H1 (cell line): Measurements from ENCODE around the gene MCEMP1. TPM values are rescaled to one million over a fixed set of nuclear protein-coding genes. Genes with fewer than 3 reads are reported as not detected.

ENCODE experiments used
- CTCF ChIA-PET: fragments of 300-600 bp; sonication (Branson Sonifier 250); formaldehyde crosslinking; loops from one replicate; lab custom pipeline; 2021; ENCODE audit not compliant: partially characterized antibody; lab: Charles Lee
- POLR2A ChIA-PET: fragments of 300-600 bp; sonication (Branson Sonifier 250); formaldehyde crosslinking; loops from one replicate; lab custom pipeline; 2021; ENCODE audit warnings: inconsistent platforms; ENCODE audit not compliant: partially characterized antibody; lab: Charles Lee
- DNase-seq, 2 experiments: peaks; one replicate each; pipeline versions ENCODE4 v3.0.0 to v3.0.0-alpha.2; 2010 to 2022; ENCODE audit warnings: low spot score in 2 of 2, low read depth in 1 of 2, mixed read lengths in 1 of 2
- FAIRE-seq: peaks from 2 replicates; lab custom pipeline; 2011; peaks lifted over from hg19 to GRCh38; lab: Jason Lieb, UNC
- H2AFZ ChIP-seq: 2 replicates; pipeline ENCODE4 v1.8.1; 2012; ENCODE audit warnings: low read length, inconsistent platforms
- H2AK5ac ChIP-seq: 2 replicates; pipeline ENCODE4 v1.6.1; 2013; ENCODE audit warnings: low read depth, low read length
- H2BK120ac ChIP-seq: replicated peaks from 2 replicates; pipeline ENCODE3; 2013; ENCODE audit warnings: low read depth, low read length, inconsistent platforms
- H2BK12ac ChIP-seq: 2 replicates; pipeline ENCODE4 v1.6.1; 2013; ENCODE audit warnings: low read depth, low read length
- H2BK15ac ChIP-seq: 2 replicates; pipeline ENCODE4 v1.6.1; 2013; ENCODE audit warnings: low read length
- H2BK20ac ChIP-seq: 2 replicates; pipeline ENCODE4 v1.6.1; 2013; ENCODE audit warnings: low read length
- H2BK5ac ChIP-seq: 2 replicates; pipeline ENCODE4 v1.6.1; 2013; ENCODE audit warnings: low read depth, low read length
- H3K14ac ChIP-seq: 2 replicates; pipeline ENCODE4 v1.6.1; 2013; ENCODE audit warnings: inconsistent platforms; ENCODE audit not compliant: insufficient read length
- H3K18ac ChIP-seq: 2 replicates; pipeline ENCODE4 v1.6.1; 2013; ENCODE audit warnings: low read length; ENCODE audit errors: extremely low read depth
- H3K23ac ChIP-seq: 2 replicates; pipeline ENCODE4 v1.6.1; 2013; ENCODE audit warnings: inconsistent platforms; ENCODE audit not compliant: insufficient read length
- H3K23me2 ChIP-seq: 2 replicates; pipeline ENCODE4 v1.6.1; 2013; ENCODE audit warnings: low read depth, low read length
- H3K27ac ChIP-seq: 2 replicates; pipeline ENCODE4 v1.6.1; 2011; ENCODE audit warnings: low read depth, low read length, inconsistent platforms
- H3K27me3 ChIP-seq, 4 experiments: replicated peaks in 1 of 4; 1 replicate in 1 of 4; 2 replicates in 3 of 4; pipeline versions ENCODE4 v1.6.1 to v1.8.1; 2011 to 2013; ENCODE audit warnings: low read length in 3 of 4, mild to moderate bottlenecking in 3 of 4, inconsistent platforms in 2 of 4, mixed read lengths in 2 of 4, moderate library complexity in 1 of 4; ENCODE audit not compliant: control insufficient read depth in 3 of 4, insufficient read depth in 3 of 4; ENCODE audit errors: extremely low read depth in 1 of 4
- H3K36me3 ChIP-seq, 4 experiments: 2 replicates each; pipeline versions ENCODE4 v1.6.1 to v1.8.1; 2011 to 2013; ENCODE audit warnings: mild to moderate bottlenecking in 4 of 4, low read length in 3 of 4, moderate library complexity in 2 of 4, control low read depth in 1 of 4, inconsistent platforms in 1 of 4; ENCODE audit not compliant: insufficient read depth in 4 of 4, control insufficient read depth in 2 of 4
- H3K4ac ChIP-seq: replicated peaks from 2 replicates; pipeline ENCODE3; 2013; ENCODE audit warnings: low read length, low read depth, mixed read lengths, inconsistent platforms; ENCODE audit not compliant: insufficient read length
- H3K4me1 ChIP-seq, 4 experiments: replicated peaks in 1 of 4; 1 replicate in 1 of 4; 2 replicates in 3 of 4; pipeline versions ENCODE4 v1.6.1 to v1.8.1; 2011 to 2013; ENCODE audit warnings: low read length in 3 of 4, inconsistent platforms in 2 of 4, mixed read lengths in 1 of 4; ENCODE audit not compliant: insufficient read depth in 4 of 4, control insufficient read depth in 3 of 4
- H3K4me2 ChIP-seq, 2 experiments: 2 replicates each; pipeline versions ENCODE4 v1.6.1 to v1.8.1; 2011 to 2013; ENCODE audit warnings: low read depth in 2 of 2, low read length in 2 of 2, control low read depth in 1 of 2, inconsistent platforms in 1 of 2, mild to moderate bottlenecking in 1 of 2; ENCODE audit not compliant: insufficient read depth in 1 of 2
- H3K4me3 ChIP-seq, 4 experiments: fragments of 200-600, 300-600 bp in 1 of 4; sonication (generic), shearing (Covaris generic), sonication (Bioruptor Twin) in 1 of 4; 2 replicates each; pipeline versions ENCODE4 v1.5.1 to v1.8.1; 2011 to 2016; ENCODE audit warnings: low read length in 4 of 4, low read depth in 3 of 4, control low read depth in 2 of 4, inconsistent platforms in 2 of 4, mild to moderate bottlenecking in 2 of 4, mixed read lengths in 1 of 4, moderate library complexity in 1 of 4; ENCODE audit not compliant: insufficient read depth in 2 of 4; ENCODE audit errors: extremely low read depth in 1 of 4
- H3K56ac ChIP-seq: replicated peaks from 2 replicates; pipeline ENCODE3; 2013; ENCODE audit warnings: low read depth, mild to moderate bottlenecking, mixed read lengths, low read length, inconsistent platforms; ENCODE audit not compliant: insufficient read length
- H3K79me1 ChIP-seq: 2 replicates; pipeline ENCODE4 v1.6.1; 2013; ENCODE audit warnings: low read depth, low read length, control low read depth
- H3K79me2 ChIP-seq, 2 experiments: 2 replicates each; pipeline versions ENCODE4 v1.6.1 to v1.8.1; 2012 to 2013; ENCODE audit warnings: low read length in 2 of 2, mild to moderate bottlenecking in 2 of 2, inconsistent platforms in 1 of 2; ENCODE audit not compliant: insufficient read depth in 2 of 2, control insufficient read depth in 1 of 2
- H3K9ac ChIP-seq, 4 experiments: replicated peaks in 1 of 4; 1 replicate in 1 of 4; 2 replicates in 3 of 4; pipeline versions ENCODE4 v1.6.1 to v1.8.1; 2011 to 2013; ENCODE audit warnings: low read depth in 3 of 4, low read length in 3 of 4, control low read depth in 2 of 4, mild to moderate bottlenecking in 2 of 4, moderate library complexity in 2 of 4, inconsistent platforms in 1 of 4; ENCODE audit errors: extremely low read depth in 1 of 4
- H3K9me3 ChIP-seq, 2 experiments: 2 replicates each; pipeline versions ENCODE4 v1.6.1 to v1.8.1; 2012 to 2013; ENCODE audit warnings: mild to moderate bottlenecking in 2 of 2, moderate library complexity in 2 of 2, control low read depth in 1 of 2, inconsistent platforms in 1 of 2, low read depth in 1 of 2, low read length in 1 of 2, mixed read lengths in 1 of 2; ENCODE audit not compliant: insufficient read depth in 2 of 2
- H4K20me1 ChIP-seq, 2 experiments: replicated peaks in 1 of 2; 2 replicates each; pipeline versions ENCODE3 to v1.8.1; 2011 to 2013; ENCODE audit warnings: inconsistent platforms in 2 of 2, low read length in 2 of 2, mild to moderate bottlenecking in 1 of 2; ENCODE audit not compliant: insufficient read depth in 2 of 2, control insufficient read depth in 1 of 2
- H4K5ac ChIP-seq: 2 replicates; pipeline ENCODE4 v1.6.1; 2013; ENCODE audit warnings: low read length, low read depth, mixed read lengths, inconsistent platforms; ENCODE audit not compliant: insufficient read length
- H4K8ac ChIP-seq: 2 replicates; pipeline ENCODE4 v1.8.0; 2013; ENCODE audit warnings: mild to moderate bottlenecking, moderate library complexity, low read length, inconsistent platforms; ENCODE audit not compliant: insufficient read depth; ENCODE audit errors: extremely low read depth
- H4K91ac ChIP-seq: replicated peaks from 2 replicates; pipeline ENCODE3; 2013; ENCODE audit warnings: low read length, mixed read lengths, inconsistent platforms; ENCODE audit not compliant: insufficient read length
- TBP ChIP-seq: IDR thresholded peaks from 2 replicates; pipeline ENCODE4 v1.6.1; 2011; ENCODE audit warnings: low read depth, low read length, improper control_type of control experiment
- WGBS, 2 experiments: shearing (Covaris generic) in 1 of 2; methylation state at CpG; one replicate each; pipeline versions ENCODE4 v1.1.6 to v1.1.7; 2013 to 2015; ENCODE audit warnings: low lambda C conversion rate in 2 of 2, mixed read lengths in 2 of 2, inconsistent platforms in 1 of 2, low coverage in 1 of 2, missing lambda C conversion rate in 1 of 2; ENCODE audit not compliant: insufficient replicate concordance in 2 of 2, insufficient coverage in 1 of 2, insufficient read length in 1 of 2; ENCODE audit errors: extremely low coverage in 1 of 2, missing lambda C conversion rate in 1 of 2; 5-methylcytosine and 5-hydroxymethylcytosine counted together
- polyA plus RNA-seq, 7 experiments: library from polyadenylated mRNA; depleted of rRNA in 3 of 7; stranded (reverse) in 5 of 7; unstranded in 2 of 7; fragments of >200 nt in 5 of 7; fragments of 200-250 nt in 2 of 7; gene quantifications; 1 replicate in 5 of 7; 2 replicates in 1 of 7; 4 replicates in 1 of 7; pipeline versions ENCODE4 v1.2.1 to v1.2.3, GENCODE V29; 2011 to 2013; ENCODE audit warnings: missing spikeins in 2 of 7, mixed read lengths in 2 of 7
- total RNA-seq: library from RNA; stranded (reverse); fragmentation: NEBNext Ultra II Directional; extraction: Animal tissue kit (Norgen Biotek cat#: 25700); gene quantifications from 2 replicates; pipeline ENCODE4 v1.2.1, GENCODE V29; 2021

Gene MCEMP1
- total and polyA plus RNA-seq, 2 of the 8 experiments (the other 6 are each of a cell fraction or from before 2014, with no cell fraction given), result not detected

DNA sequence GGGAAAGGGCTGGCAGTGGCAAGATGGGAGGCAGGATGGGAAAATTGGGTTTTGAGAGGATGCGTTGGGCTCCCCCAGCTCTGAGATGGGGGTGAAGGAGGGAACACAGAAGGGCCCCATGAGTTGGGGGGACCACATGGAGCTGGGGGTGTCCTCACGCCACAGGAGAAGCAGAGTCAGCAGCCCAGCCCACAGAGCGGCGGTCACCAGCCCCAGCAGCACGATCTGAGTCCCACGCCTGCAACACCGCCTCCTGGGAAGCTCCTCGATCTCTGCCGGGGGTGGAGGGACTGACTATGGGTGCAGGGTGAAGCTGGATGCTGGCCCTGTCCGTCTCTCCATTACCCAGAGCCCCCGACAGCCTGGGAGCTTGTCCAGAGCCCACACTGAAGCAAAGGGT, 21.7 kb downstream of the MCEMP1 start:
- Histone ChIP-seq H3K23me2 (no peaks in the 10 kb centered on the region), H3K36me3 (no peaks in the 10 kb centered on the region), H3K27me3 (no peaks in the 10 kb centered on the region; a peak in 1 of 7 replicates), H3K79me1 (no peaks in the 10 kb centered on the region), H3K23ac (no peak overlapping the region), H3K79me2 (no peaks in the 10 kb centered on the region), H2BK15ac (peak overlapping the region; percentile 72; the same call in 1 of the 2 replicates), H3K27ac (no peak overlapping the region), H4K20me1 (peaks cover 0 to 2% of the 10 kb centered on the region in 2 experiments), H3K18ac (no peak overlapping the region; the same call in 1 of the 2 replicates), H3K9me3 (no peaks in the 10 kb centered on the region; a peak in 1 of 4 replicates), H2AK5ac (no peak overlapping the region), H3K4me2 (no peak overlapping the region), H2BK5ac (no peak overlapping the region), H3K4ac (no peak overlapping the region), H3K56ac (no peak overlapping the region), H2BK120ac (peak overlapping the region; percentile 22), H2BK20ac (no peak overlapping the region), H3K4me1 (peaks cover 0 to 16% (median 8%) of the 10 kb centered on the region in 4 experiments; a peak in 5 of 7 replicates), H3K14ac (no peak overlapping the region), H3K4me3 (no peak overlapping the region), H2BK12ac (no peak overlapping the region), H2AFZ (peak overlapping the region; percentile 58; the same call in 1 of the 2 replicates), H4K8ac (peak overlapping the region; percentile 94), H4K5ac (no peak overlapping the region), H4K91ac (no peak overlapping the region), H3K9ac (no peak overlapping the region)
- TF ChIP-seq TBP, result no peak
- WGBS, 2 experiments, result 72% methylated on average over 11 of the region's 11 CpGs; no CpG with 5 or more reads in 1 of the 2 experiments
- FAIRE-seq, result no peak
- CTCF ChIA-PET, result interaction anchor here (0.6 to 2.9 kb wide), 9 partner anchors 14 to 133 kb away, joined by 3 to 21 read pairs (median 4); partner anchors contain the start of gene TRAPPC5
- no peak for DNase-seq
- POLR2A ChIA-PET, result interaction anchor here (0.7 to 1.1 kb wide), 2 partner anchors 9 to 10 kb away, joined by 3 to 4 read pairs; no protein-coding TSS in a partner anchor
